Activated gamma-delta T cell (primary cell): ENCODE results near the gene BAZ1B.
"Not testable (repeated sequence)": the region's sequence is repeated elsewhere in the genome, so short reads cannot be mapped to it uniquely, and the experiment has no call there.

ENCODE experiments used
- DNase-seq: peaks from one replicate; lab custom pipeline; 2025; lab: John Stamatoyannopoulos, UW
- total RNA-seq, 2 donors: gene quantifications; one replicate each; lab custom pipeline; 2026; lab: John Stamatoyannopoulos, UW

The BAZ1B gene
- 235 to 249 reads per million in 2 donors for total RNA-seq

GRCh38 chr7:73522105-73522872, at the start of gene BAZ1B:
Gene BAZ1B, minus strand, starts transcription at chr7:73522293. Its CDS starts 360 bp downstream, at chr7:73521933.
- peak; percentile 92 for DNase-seq

DNA sequence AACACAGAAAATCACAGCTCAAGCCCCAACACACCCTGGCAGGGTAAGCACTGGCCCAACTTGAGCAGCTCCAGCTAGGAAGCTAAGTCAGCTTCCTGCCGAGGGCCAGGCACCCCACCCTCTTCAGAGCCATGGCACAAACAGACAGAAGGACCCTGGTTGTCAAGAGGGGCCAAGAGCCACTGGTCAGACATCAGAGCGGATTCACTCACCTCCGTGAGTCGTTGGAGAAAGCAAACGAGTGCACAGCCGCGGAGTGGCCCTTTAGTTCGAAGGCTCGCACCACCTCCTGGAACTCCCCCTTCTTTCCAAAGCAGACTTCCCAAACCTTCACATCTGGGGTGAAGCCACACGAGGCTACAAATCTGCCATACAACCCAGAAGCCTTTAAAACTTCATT, 48.9 kb upstream of the BAZ1B start:
- no peak for DNase-seq

DNA sequence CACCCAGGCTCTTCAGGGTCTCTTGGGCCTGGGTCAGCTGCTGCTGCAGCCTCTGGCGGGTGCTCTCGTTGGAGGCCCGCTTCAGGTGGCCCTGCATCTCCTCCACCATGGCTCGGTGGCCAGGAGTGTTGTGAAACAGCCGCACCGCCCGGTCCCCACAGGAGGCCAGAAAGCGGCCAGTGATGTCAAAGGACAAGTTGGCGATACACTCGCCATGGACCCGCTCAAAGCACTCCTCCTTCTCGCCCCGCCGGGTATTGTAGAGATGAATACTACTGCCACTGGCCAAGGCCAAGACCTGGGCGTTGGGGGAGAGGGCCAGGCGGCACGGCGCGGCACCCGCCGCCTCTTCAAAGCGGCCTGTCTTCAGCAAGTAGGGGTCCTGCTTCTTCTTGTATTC, 48.4 kb upstream of the BAZ1B start:
- no peak for DNase-seq

- no peak for DNase-seq
These were observed 47.0 kb upstream of the BAZ1B start for GRCh38 chr7:73569042-73569608.

GRCh38 chr7:73567846-73568685, 46.0 kb upstream of the BAZ1B start:
- DNase-seq, result no peak

DNA sequence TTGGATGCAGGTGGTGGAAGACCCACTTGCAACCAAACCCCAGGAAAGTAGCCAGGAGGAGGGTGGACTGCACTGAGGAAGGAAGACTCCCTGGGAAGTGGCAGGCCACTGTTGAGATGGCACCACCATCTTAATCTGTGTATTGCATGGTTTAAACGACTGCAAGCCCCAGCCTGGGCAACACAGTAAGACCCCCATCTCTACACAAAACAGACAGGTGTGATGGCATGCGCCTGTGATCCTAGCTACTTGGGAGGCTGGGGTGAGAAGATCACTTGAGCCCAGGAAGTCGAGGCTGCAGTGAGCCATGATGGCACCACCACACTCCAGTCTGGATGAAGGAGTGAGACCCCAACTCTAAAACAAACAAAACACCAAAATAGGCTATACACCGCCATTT, 45.0 kb upstream of the BAZ1B start:
- DNase-seq, result no peak

GRCh38 chr7:73566431-73566830, 44.3 kb upstream of the BAZ1B start:
- not testable (repeated sequence) for DNase-seq

DNA sequence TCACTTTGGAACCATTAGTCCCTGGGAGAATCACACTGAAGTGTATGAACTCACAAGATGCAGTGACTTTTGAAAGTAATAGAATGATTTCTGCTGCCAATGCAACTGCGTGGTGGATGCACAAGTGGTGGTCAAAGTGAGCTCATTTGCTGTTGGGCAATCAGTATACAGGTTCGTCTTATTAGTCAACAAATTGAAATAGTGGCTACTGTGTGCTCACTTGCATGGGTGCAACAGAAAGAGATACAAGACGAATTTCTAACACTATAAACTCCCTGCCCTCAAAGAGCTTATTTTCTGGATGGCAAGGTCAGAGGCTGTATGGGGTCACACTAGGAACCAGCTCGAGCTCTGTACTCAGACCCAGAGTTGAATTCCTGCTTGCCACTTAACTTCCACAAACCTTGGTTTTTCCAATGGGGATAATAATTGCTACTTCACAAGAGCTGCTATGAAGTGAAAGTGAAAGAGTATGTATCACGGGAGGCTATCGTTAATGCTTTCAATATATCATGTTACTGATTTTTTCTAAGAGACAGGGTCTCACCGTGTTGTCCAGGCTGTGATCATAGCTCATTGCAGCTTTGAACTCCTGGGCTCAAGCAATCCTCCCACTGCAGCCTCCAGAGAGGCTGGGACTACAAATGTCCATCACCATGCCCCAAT, 43.7 kb upstream of the BAZ1B start:
- no peak for DNase-seq

GRCh38 chr7:73560109-73560835, 38.2 kb upstream of the BAZ1B start:
- DNase-seq, result no peak

DNA sequence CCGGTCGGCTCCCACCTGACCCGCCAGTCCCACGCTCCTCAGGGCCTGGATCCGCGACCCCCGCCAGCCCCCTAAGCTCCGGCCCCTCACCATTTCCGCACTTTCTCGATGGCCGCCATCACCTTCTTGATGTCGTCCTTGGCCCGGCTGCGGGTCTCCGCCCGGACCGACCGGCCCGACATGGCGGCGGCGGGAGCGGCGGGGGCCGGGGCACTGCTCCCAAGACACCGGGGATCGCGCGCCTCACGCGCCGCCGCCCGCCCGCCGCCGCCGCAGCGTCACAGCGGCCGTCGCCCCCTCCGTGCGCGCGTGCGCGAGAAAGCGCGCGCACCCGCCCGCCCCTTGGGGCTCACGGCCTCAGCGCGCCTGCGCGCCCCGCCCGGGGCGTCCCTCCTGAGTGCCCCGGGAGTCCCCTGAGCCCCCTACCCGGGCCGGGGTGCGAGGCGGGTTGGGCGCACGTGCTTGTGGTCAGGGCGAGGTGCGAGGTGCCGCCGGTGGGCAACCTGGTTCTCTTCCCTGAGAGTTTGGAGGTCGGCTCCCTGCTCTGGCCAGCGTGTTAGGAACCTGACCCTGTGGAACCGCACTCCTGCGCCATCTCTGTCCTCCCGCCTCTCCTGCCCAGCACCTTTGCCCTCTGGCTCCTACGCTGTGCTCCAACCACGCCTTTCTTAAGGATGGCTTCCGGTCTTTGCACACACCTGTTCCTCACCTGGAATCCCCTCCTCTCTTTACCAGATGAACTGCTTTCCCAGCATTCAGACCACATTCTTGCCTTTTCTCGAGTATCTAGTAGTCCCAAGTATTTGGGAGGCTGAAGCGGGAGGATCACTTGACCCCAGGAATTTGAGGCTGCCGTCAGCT, 35.5 kb upstream of the BAZ1B start, which contains the start of gene BCL7B:
Gene BCL7B (minus strand): TSS at position 294 of the 861 bp plus-strand sequence. CDS start 112 bp downstream, at position 182.
- peak; percentile 77 for DNase-seq

DNA sequence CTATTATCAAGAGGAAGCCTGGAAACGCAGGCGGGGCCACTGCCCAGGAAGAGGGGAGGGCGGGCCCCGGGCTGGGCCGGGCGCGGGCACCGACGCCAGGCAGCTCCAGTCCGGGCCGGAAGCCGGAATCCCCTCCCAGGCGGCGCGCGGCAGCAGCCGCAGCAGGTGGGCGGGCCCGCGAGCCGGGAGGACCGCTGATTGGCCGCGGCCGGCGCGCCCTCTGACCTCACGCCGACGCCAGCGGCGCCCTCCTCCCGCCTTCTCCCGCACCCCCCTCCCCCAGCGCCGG, 35.0 kb upstream of the BAZ1B start:
- peak; percentile 93 for DNase-seq

DNA sequence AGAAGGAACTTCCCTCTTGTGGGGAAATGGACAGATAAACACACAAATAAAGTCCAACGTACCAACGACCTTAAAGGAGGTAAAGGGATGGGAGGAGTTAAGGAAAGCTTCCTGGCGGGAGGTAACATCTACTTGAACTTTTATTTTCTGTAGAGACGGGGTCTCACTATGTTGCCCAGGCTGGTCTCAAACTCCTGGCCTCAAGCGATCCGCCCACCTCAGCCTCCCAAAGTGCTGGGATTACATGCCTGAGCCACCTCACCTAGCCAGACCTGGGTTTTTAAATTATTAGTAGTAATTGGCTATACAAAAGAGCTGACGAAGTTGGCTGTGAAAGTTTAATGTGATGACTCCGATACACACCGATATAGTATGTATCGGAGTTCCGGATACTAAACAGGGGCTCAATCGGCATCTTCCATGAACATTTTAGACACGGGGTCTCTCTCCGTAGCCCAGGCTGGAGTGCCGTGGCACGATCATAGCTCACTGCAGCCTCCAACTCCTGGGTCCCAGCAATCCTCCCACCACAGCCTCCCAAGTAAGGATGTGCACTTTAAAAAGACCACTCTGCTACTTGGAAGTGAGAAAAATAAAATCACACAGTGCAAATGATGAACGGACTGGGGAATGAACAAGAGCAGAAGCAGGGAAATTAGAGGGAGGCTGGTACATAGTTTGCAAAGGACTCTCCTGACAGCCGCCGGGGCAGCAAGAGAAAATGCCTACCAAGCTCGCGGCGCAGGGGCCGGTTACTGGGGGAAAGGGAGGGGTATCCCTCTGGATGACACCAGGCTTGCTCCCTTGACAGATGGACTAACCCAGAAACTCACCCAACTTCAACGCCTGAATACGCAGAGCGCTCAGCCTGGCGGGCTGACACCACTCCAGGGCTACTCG, 34.4 kb upstream of the BAZ1B start:
- no peak for DNase-seq

- DNase-seq, result no peak
These were observed 33.4 kb upstream of the BAZ1B start for GRCh38 chr7:73555411-73555982.

DNA sequence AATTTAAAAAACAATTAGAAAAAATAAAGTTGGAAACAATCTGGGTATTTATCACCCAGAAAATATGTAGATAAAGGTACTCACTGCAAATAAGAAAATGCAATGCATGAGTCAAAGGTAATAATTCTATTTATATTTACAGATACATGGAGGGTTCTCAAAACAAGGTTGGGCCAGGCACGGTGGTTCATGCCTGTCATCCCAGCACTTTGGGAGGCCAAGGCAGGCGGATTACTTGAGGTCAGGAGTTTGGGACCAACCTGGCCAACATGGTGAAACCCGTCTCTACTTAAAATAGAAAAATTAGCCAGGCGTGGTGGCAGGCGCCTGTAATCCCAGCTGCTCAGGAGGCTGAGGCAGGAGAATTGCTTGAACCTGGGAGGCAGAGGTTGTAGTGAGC, 28.0 kb upstream of the BAZ1B start:
- DNase-seq, result not testable (repeated sequence)

GRCh38 chr7:73549176-73549575, 27.1 kb upstream of the BAZ1B start:
- DNase-seq, result no peak

- no peak for DNase-seq
These were observed 25.7 kb upstream of the BAZ1B start for GRCh38 chr7:73547841-73548240.

- no peak for DNase-seq
These were observed 22.6 kb upstream of the BAZ1B start for GRCh38 chr7:73544678-73545077.

GRCh38 chr7:73541722-73542121, 19.6 kb upstream of the BAZ1B start:
- DNase-seq, result no peak

- no peak for DNase-seq
These were observed 17.6 kb upstream of the BAZ1B start for GRCh38 chr7:73539709-73540108.
